Measurements from ENCODE around the gene KRCC1. TPM values are rescaled to one million over a fixed set of nuclear protein-coding genes. Genes with fewer than 3 reads are reported as not detected.

The KRCC1 gene
- total RNA-seq (10 to 100 TPM in 1 of 2 donors, 1 to 10 TPM in 1; 7.8 to 10.6 TPM), total RNA-seq (18.2 to 52.4 reads per million in 2 donors)

- no peaks in the 10 kb centered on the region for H3K27me3 Mint-ChIP-seq
- ATAC-seq, result peak; percentile 95
- peak within 1 kb of the TSS; percentile 96 for H3K4me3 Mint-ChIP-seq
- H3K4me1 Mint-ChIP-seq, result peaks cover 38% of the 10 kb centered on the region
- H3K9me3 ChIP-seq (ENCODE audit: control insufficient read depth, low read length, poor library complexity, severe bottlenecking), result no peaks in the 10 kb centered on the region
- peak; percentile 91 to 95 (median 94) for DNase-seq
- peak within 1 kb of the TSS; percentile 98 for H3K27ac Mint-ChIP-seq
- peaks cover 2% of the 10 kb centered on the region for H3K36me3 Mint-ChIP-seq (ENCODE audit: low read depth)
These were observed at the start of gene KRCC1 for GRCh38 chr2:88055371-88056128. KRCC1 (minus strand) TSS chr2:88055783; CDS start chr2:88028563, 27,220 bp downstream.

- Mint-ChIP-seq H3K4me3 (no peak overlapping the region), H3K36me3 (ENCODE audit: low read depth) (no peaks in the 10 kb centered on the region), H3K27ac (no peak overlapping the region), H3K27me3 (peaks cover 46% of the 10 kb centered on the region), H3K4me1 (no peaks in the 10 kb centered on the region)
- no peak for DNase-seq
- H3K9me3 ChIP-seq (ENCODE audit: control insufficient read depth, low read length, poor library complexity, severe bottlenecking), result no peaks in the 10 kb centered on the region
- ATAC-seq, result no peak
These were observed 44.9 kb upstream of the KRCC1 start for GRCh38 chr2:88100489-88100858.

- ATAC-seq (no peak), DNase-seq (no peak)
- H3K4me3 Mint-ChIP-seq, result no peak overlapping the region
- H3K27ac Mint-ChIP-seq, result no peak overlapping the region
- H3K27me3 Mint-ChIP-seq, result peaks cover 42% of the 10 kb centered on the region
- H3K36me3 Mint-ChIP-seq (ENCODE audit: low read depth), result no peaks in the 10 kb centered on the region
- no peaks in the 10 kb centered on the region for H3K4me1 Mint-ChIP-seq
- H3K9me3 ChIP-seq (ENCODE audit: control insufficient read depth, low read length, poor library complexity, severe bottlenecking), result no peaks in the 10 kb centered on the region
These were observed 44.4 kb upstream of the KRCC1 start for GRCh38 chr2:88099798-88100488.

DNA sequence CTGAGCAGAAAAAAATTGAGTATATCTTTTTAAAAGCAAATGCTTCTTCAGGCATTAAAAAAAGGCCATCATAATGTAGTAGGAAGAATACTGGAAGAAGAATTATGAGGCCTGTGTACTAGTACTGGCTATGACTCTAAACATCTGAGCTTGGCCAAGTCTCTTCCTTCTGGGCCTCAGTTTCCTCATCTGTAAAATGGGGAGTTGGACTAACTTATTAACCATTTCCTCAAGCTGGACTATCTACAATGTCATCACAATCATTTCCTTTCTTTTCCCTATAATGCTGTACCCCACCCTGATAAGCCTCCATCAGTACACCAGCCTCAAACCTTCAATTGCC lies 42.9 kb upstream of the KRCC1 start:
- no peaks in the 10 kb centered on the region for H3K9me3 ChIP-seq (ENCODE audit: control insufficient read depth, low read length, poor library complexity, severe bottlenecking)
- Mint-ChIP-seq H3K4me3 (no peak overlapping the region), H3K27me3 (peaks cover 31% of the 10 kb centered on the region), H3K4me1 (no peaks in the 10 kb centered on the region), H3K27ac (no peak overlapping the region), H3K36me3 (ENCODE audit: low read depth) (no peaks in the 10 kb centered on the region)
- ATAC-seq (no peak), DNase-seq (no peak)

- ATAC-seq, result no peak
These were observed 42.4 kb upstream of the KRCC1 start for GRCh38 chr2:88097891-88098557.

DNA sequence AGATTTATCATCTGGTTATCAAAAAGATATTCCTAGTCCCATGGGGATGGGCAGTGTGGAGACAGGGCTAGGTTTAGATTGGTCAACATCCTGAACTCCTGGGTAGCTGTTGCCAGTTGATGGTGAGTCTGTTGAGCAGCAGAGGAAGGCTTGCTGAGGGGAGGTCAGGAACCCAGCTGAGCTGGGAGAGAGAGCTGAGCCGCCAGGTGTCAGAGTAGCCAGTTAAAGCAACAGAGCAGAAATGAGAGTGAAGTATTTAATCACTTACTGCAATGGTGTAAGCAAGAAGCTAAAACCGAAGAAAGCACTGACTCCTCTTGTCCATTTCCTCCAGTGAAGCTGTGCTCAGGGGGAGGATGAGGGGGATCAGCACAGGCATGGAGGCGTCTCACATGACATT lies 41.6 kb upstream of the KRCC1 start:
- no peaks in the 10 kb centered on the region for H3K9me3 ChIP-seq (ENCODE audit: control insufficient read depth, low read length, poor library complexity, severe bottlenecking)
- Mint-ChIP-seq H3K27ac (no peak overlapping the region), H3K36me3 (ENCODE audit: low read depth) (no peaks in the 10 kb centered on the region), H3K4me1 (no peaks in the 10 kb centered on the region), H3K4me3 (no peak overlapping the region), H3K27me3 (peaks cover 18% of the 10 kb centered on the region)
- DNase-seq, result no peak
- ATAC-seq, result no peak

More at GRCh38 chr2:88097891-88098557, 42.4 kb upstream of the KRCC1 start:
- H3K36me3 Mint-ChIP-seq (ENCODE audit: low read depth), result no peaks in the 10 kb centered on the region
- H3K27me3 Mint-ChIP-seq, result peaks cover 27% of the 10 kb centered on the region
- no peak overlapping the region for H3K27ac Mint-ChIP-seq
- H3K9me3 ChIP-seq (ENCODE audit: control insufficient read depth, low read length, poor library complexity, severe bottlenecking), result no peaks in the 10 kb centered on the region
- H3K4me1 Mint-ChIP-seq, result no peaks in the 10 kb centered on the region
- DNase-seq, result no peak
- H3K4me3 Mint-ChIP-seq, result no peak overlapping the region

DNA sequence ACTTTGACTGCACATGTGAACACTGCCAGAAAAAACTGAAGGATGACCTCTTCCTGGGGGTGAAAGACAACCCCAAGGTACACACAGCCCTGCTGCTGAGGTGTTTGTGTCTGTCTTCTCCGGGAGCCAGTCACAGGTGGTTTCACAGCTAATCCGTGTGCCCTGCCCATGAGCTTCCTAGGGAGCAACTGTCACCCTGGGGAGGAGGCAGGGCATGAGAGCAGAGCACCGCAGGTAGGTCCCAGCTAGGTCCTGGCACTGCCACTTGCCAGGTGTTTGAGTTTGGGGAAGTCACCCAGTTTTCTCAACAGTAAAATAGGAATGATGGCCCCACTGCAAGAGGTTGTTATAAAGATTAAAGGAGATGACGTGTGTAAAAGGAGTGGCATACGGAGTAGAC lies 41.1 kb upstream of the KRCC1 start:
- ATAC-seq, result no peak
- no peaks in the 10 kb centered on the region for H3K36me3 Mint-ChIP-seq (ENCODE audit: low read depth)
- H3K27ac Mint-ChIP-seq, result no peak overlapping the region
- H3K9me3 ChIP-seq (ENCODE audit: control insufficient read depth, low read length, poor library complexity, severe bottlenecking), result no peaks in the 10 kb centered on the region
- no peak overlapping the region for H3K4me3 Mint-ChIP-seq
- H3K4me1 Mint-ChIP-seq, result no peaks in the 10 kb centered on the region
- no peak for DNase-seq
- H3K27me3 Mint-ChIP-seq, result peaks cover 18% of the 10 kb centered on the region

DNA sequence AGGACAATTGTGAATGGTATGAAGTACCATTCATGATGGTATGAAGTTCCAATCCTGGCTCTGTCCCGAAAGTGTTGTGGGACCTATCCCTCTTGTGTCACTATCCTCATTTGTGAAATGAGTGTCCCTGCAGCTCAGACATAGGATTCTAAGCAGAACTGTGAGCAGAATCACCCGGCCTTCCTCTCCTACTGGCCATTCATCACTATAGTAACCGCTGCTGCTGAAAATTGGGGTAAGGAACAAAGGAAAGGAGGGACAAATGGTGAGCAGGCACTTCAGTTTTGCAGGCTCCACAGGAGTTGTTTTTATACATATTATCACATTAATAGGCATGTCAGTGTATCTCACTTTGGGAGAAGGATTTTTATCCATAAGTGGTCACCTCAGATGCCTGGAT lies 39.4 kb upstream of the KRCC1 start:
- H3K4me3 Mint-ChIP-seq, result no peak overlapping the region
- peaks cover 9% of the 10 kb centered on the region for H3K27me3 Mint-ChIP-seq
- H3K9me3 ChIP-seq (ENCODE audit: control insufficient read depth, low read length, poor library complexity, severe bottlenecking), result no peaks in the 10 kb centered on the region
- H3K27ac Mint-ChIP-seq, result no peak overlapping the region
- no peaks in the 10 kb centered on the region for H3K36me3 Mint-ChIP-seq (ENCODE audit: low read depth)
- DNase-seq (no peak), ATAC-seq (no peak)
- H3K4me1 Mint-ChIP-seq, result peaks cover 10% of the 10 kb centered on the region

DNA sequence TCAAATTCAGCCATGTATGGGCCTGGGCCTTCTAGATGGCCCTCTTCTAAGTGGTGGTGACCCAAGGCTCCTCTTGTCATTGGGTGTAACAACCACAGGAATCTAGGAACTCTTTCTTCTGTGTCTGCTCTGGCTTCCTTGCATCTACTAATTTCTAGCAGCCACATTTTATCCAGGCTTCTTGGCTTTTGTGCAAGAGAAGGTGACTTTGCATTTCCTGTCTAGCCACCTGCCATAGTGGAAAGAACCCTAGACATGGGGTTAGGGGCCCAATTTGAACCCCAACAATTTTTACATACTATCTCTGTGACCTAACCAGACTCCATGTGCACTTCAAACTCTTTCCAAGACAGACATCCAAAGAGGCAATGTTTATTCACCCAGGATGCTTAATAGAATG lies 37.2 kb upstream of the KRCC1 start:
- Mint-ChIP-seq H3K4me1 (peaks cover 10% of the 10 kb centered on the region), H3K27me3 (peaks cover 10% of the 10 kb centered on the region), H3K4me3 (no peak overlapping the region), H3K27ac (no peak overlapping the region), H3K36me3 (ENCODE audit: low read depth) (no peaks in the 10 kb centered on the region)
- H3K9me3 ChIP-seq (ENCODE audit: control insufficient read depth, low read length, poor library complexity, severe bottlenecking), result no peaks in the 10 kb centered on the region
- DNase-seq, result no peak
- no peak for ATAC-seq

GRCh38 chr2:88091943-88092342 lies 36.4 kb upstream of the KRCC1 start:
- ATAC-seq (no peak), DNase-seq (no peak)
- no peaks in the 10 kb centered on the region for H3K36me3 Mint-ChIP-seq (ENCODE audit: low read depth)
- H3K27ac Mint-ChIP-seq, result no peak overlapping the region
- no peaks in the 10 kb centered on the region for H3K9me3 ChIP-seq (ENCODE audit: control insufficient read depth, low read length, poor library complexity, severe bottlenecking)
- H3K4me3 Mint-ChIP-seq, result no peak overlapping the region
- peaks cover 14% of the 10 kb centered on the region for H3K4me1 Mint-ChIP-seq
- H3K27me3 Mint-ChIP-seq, result peaks cover 14% of the 10 kb centered on the region

GRCh38 chr2:88090446-88091283 lies 35.1 kb upstream of the KRCC1 start:
- Mint-ChIP-seq H3K36me3 (ENCODE audit: low read depth) (no peaks in the 10 kb centered on the region), H3K27me3 (peaks cover 10% of the 10 kb centered on the region), H3K4me1 (peaks cover 15% of the 10 kb centered on the region), H3K4me3 (no peak overlapping the region), H3K27ac (no peak overlapping the region)
- no peak for ATAC-seq
- H3K9me3 ChIP-seq (ENCODE audit: control insufficient read depth, low read length, poor library complexity, severe bottlenecking), result no peaks in the 10 kb centered on the region
- no peak for DNase-seq

GRCh38 chr2:88088999-88089398 lies 33.4 kb upstream of the KRCC1 start:
- peaks cover 15% of the 10 kb centered on the region for H3K27me3 Mint-ChIP-seq
- H3K27ac Mint-ChIP-seq, result no peak overlapping the region
- DNase-seq, result no peak
- no peaks in the 10 kb centered on the region for H3K9me3 ChIP-seq (ENCODE audit: control insufficient read depth, low read length, poor library complexity, severe bottlenecking)
- H3K4me3 Mint-ChIP-seq, result no peak overlapping the region
- H3K36me3 Mint-ChIP-seq (ENCODE audit: low read depth), result no peaks in the 10 kb centered on the region
- H3K4me1 Mint-ChIP-seq, result peaks cover 17% of the 10 kb centered on the region
- ATAC-seq, result no peak

- H3K27me3 Mint-ChIP-seq, result peaks cover 24% of the 10 kb centered on the region
- ATAC-seq (no peak), DNase-seq (no peak)
- H3K27ac Mint-ChIP-seq, result no peak overlapping the region
- peaks cover 17% of the 10 kb centered on the region for H3K4me1 Mint-ChIP-seq
- H3K4me3 Mint-ChIP-seq, result no peak overlapping the region
- no peaks in the 10 kb centered on the region for H3K36me3 Mint-ChIP-seq (ENCODE audit: low read depth)
- no peaks in the 10 kb centered on the region for H3K9me3 ChIP-seq (ENCODE audit: control insufficient read depth, low read length, poor library complexity, severe bottlenecking)
These were observed 32.2 kb upstream of the KRCC1 start for GRCh38 chr2:88087763-88088162.
